ENCODE results near the gene AAK1.

- TF ChIP-seq CTCF (IDR thresholded peaks at IDR 0.05): no peak
- no peak for TF ChIP-seq POLR2A (IDR thresholded peaks at IDR 0.05)
- TF ChIP-seq POLR2AphosphoS5 (IDR thresholded peaks at IDR 0.05): no peak
These were observed 189.9 kb downstream of the AAK1 start for GRCh38 chr2:69453475-69454129.

Measured in breast epithelium (tissue), 3 donors.